ENCODE measurements around the gene HOATZ. TPM values are rescaled to one million over a fixed set of nuclear protein-coding genes. Genes with fewer than 3 reads are reported as not detected.

Gene HOATZ
- not detected for total RNA-seq

GRCh38 chr11:111514216-111515031 lies at the start of gene HOATZ:
Gene HOATZ, plus strand, starts transcription at chr11:111514778. Its CDS starts 7 bp downstream, at chr11:111514785.
- H3K9me3 Mint-ChIP-seq = no peaks in the 10 kb centered on the region
- no peak within 1 kb of the TSS for H3K27ac Mint-ChIP-seq
- no peaks in the 10 kb centered on the region for H3K36me3 Mint-ChIP-seq (ENCODE audit: low read depth)
- ATAC-seq (replicated peaks) = no peak
- H3K4me1 Mint-ChIP-seq = no peaks in the 10 kb centered on the region
- H3K4me3 Mint-ChIP-seq = peak within 1 kb of the TSS; percentile 32
- peaks cover 42% of the 10 kb centered on the region for H3K27me3 Mint-ChIP-seq

GRCh38 chr11:111465400-111465799 lies 49.2 kb upstream of the HOATZ start:
- no peak for ATAC-seq (replicated peaks)
- H3K4me1 Mint-ChIP-seq = no peaks in the 10 kb centered on the region
- no peaks in the 10 kb centered on the region for H3K9me3 Mint-ChIP-seq
- no peak overlapping the region for H3K27ac Mint-ChIP-seq
- no peaks in the 10 kb centered on the region for H3K36me3 Mint-ChIP-seq (ENCODE audit: low read depth)
- H3K4me3 Mint-ChIP-seq = no peak overlapping the region
- peaks cover 19% of the 10 kb centered on the region for H3K27me3 Mint-ChIP-seq

- no peaks in the 10 kb centered on the region for H3K36me3 Mint-ChIP-seq (ENCODE audit: low read depth)
- no peaks in the 10 kb centered on the region for H3K4me1 Mint-ChIP-seq
These were observed 48.0 kb upstream of the HOATZ start for GRCh38 chr11:111466615-111467014.

GRCh38 chr11:111469200-111469599 lies 45.4 kb upstream of the HOATZ start:
- H3K27me3 Mint-ChIP-seq = peaks cover 12% of the 10 kb centered on the region
- ATAC-seq (replicated peaks) = no peak
- no peak overlapping the region for H3K4me3 Mint-ChIP-seq
- no peaks in the 10 kb centered on the region for H3K4me1 Mint-ChIP-seq
- no peak overlapping the region for H3K27ac Mint-ChIP-seq
- no peaks in the 10 kb centered on the region for H3K9me3 Mint-ChIP-seq
- H3K36me3 Mint-ChIP-seq (ENCODE audit: low read depth) = no peaks in the 10 kb centered on the region

More at GRCh38 chr11:111466615-111467014, 48.0 kb upstream of the HOATZ start:
- no peaks in the 10 kb centered on the region for H3K9me3 Mint-ChIP-seq
- no peak overlapping the region for H3K4me3 Mint-ChIP-seq
- no peak for ATAC-seq (replicated peaks)
- H3K27ac Mint-ChIP-seq = no peak overlapping the region
- peaks cover 14% of the 10 kb centered on the region for H3K27me3 Mint-ChIP-seq

GRCh38 chr11:111472228-111472627 lies 42.4 kb upstream of the HOATZ start:
- no peaks in the 10 kb centered on the region for H3K36me3 Mint-ChIP-seq (ENCODE audit: low read depth)
- no peaks in the 10 kb centered on the region for H3K9me3 Mint-ChIP-seq
- peaks cover 18% of the 10 kb centered on the region for H3K27me3 Mint-ChIP-seq
- H3K4me1 Mint-ChIP-seq = no peaks in the 10 kb centered on the region
- H3K27ac Mint-ChIP-seq = no peak overlapping the region
- no peak overlapping the region for H3K4me3 Mint-ChIP-seq
- no peak for ATAC-seq (replicated peaks)

GRCh38 chr11:111474432-111474831 lies 40.1 kb upstream of the HOATZ start:
- Mint-ChIP-seq H3K9me3 (no peaks in the 10 kb centered on the region), H3K27me3 (peaks cover 37% of the 10 kb centered on the region), H3K27ac (no peak overlapping the region), H3K36me3 (ENCODE audit: low read depth) (no peaks in the 10 kb centered on the region), H3K4me3 (no peak overlapping the region), H3K4me1 (no peaks in the 10 kb centered on the region)
- no peak for ATAC-seq (replicated peaks)

GRCh38 chr11:111476366-111476765 lies 38.2 kb upstream of the HOATZ start:
- H3K4me3 Mint-ChIP-seq = no peak overlapping the region
- peaks cover 43% of the 10 kb centered on the region for H3K27me3 Mint-ChIP-seq
- no peaks in the 10 kb centered on the region for H3K9me3 Mint-ChIP-seq
- no peak for ATAC-seq (replicated peaks)
- no peaks in the 10 kb centered on the region for H3K4me1 Mint-ChIP-seq
- no peaks in the 10 kb centered on the region for H3K36me3 Mint-ChIP-seq (ENCODE audit: low read depth)
- H3K27ac Mint-ChIP-seq = no peak overlapping the region

GRCh38 chr11:111476956-111477355 lies 37.6 kb upstream of the HOATZ start:
- Mint-ChIP-seq H3K27ac (no peak overlapping the region), H3K4me3 (no peak overlapping the region), H3K9me3 (no peaks in the 10 kb centered on the region), H3K4me1 (no peaks in the 10 kb centered on the region), H3K36me3 (ENCODE audit: low read depth) (no peaks in the 10 kb centered on the region), H3K27me3 (peaks cover 43% of the 10 kb centered on the region)
- no peak for ATAC-seq (replicated peaks)

GRCh38 chr11:111477898-111478297 lies 36.7 kb upstream of the HOATZ start:
- peaks cover 43% of the 10 kb centered on the region for H3K27me3 Mint-ChIP-seq
- H3K36me3 Mint-ChIP-seq (ENCODE audit: low read depth) = no peaks in the 10 kb centered on the region
- ATAC-seq (replicated peaks) = no peak
- H3K4me3 Mint-ChIP-seq = no peak overlapping the region
- no peaks in the 10 kb centered on the region for H3K4me1 Mint-ChIP-seq
- peaks cover 7% of the 10 kb centered on the region for H3K9me3 Mint-ChIP-seq
- H3K27ac Mint-ChIP-seq = no peak overlapping the region

- Mint-ChIP-seq H3K36me3 (ENCODE audit: low read depth) (no peaks in the 10 kb centered on the region), H3K4me1 (no peaks in the 10 kb centered on the region), H3K27me3 (peaks cover 49% of the 10 kb centered on the region), H3K27ac (no peak overlapping the region), H3K4me3 (no peak overlapping the region), H3K9me3 (peaks cover 21% of the 10 kb centered on the region)
- ATAC-seq (replicated peaks) = no peak
These were observed 34.9 kb upstream of the HOATZ start for GRCh38 chr11:111479666-111480065.

- Mint-ChIP-seq H3K9me3 (peaks cover 34% of the 10 kb centered on the region), H3K27ac (no peak overlapping the region), H3K4me1 (no peaks in the 10 kb centered on the region), H3K27me3 (peaks cover 47% of the 10 kb centered on the region), H3K36me3 (ENCODE audit: low read depth) (no peaks in the 10 kb centered on the region), H3K4me3 (no peak overlapping the region)
- ATAC-seq (replicated peaks) = no peak
These were observed 31.1 kb upstream of the HOATZ start for GRCh38 chr11:111483431-111483830.

GRCh38 chr11:111490496-111490895 lies 24.1 kb upstream of the HOATZ start:
- ATAC-seq (replicated peaks) = no peak
- Mint-ChIP-seq H3K27ac (no peak overlapping the region), H3K27me3 (peaks cover 32% of the 10 kb centered on the region), H3K4me1 (no peaks in the 10 kb centered on the region), H3K36me3 (ENCODE audit: low read depth) (no peaks in the 10 kb centered on the region), H3K9me3 (peaks cover 11% of the 10 kb centered on the region), H3K4me3 (no peak overlapping the region)

- no peaks in the 10 kb centered on the region for H3K9me3 Mint-ChIP-seq
These were observed 20.5 kb upstream of the HOATZ start for GRCh38 chr11:111494040-111494439.

GRCh38 chr11:111499483-111499882 lies 15.1 kb upstream of the HOATZ start:
- H3K36me3 Mint-ChIP-seq (ENCODE audit: low read depth) = no peaks in the 10 kb centered on the region
- no peaks in the 10 kb centered on the region for H3K9me3 Mint-ChIP-seq
- peaks cover 36% of the 10 kb centered on the region for H3K27me3 Mint-ChIP-seq
- ATAC-seq (replicated peaks) = no peak
- no peak overlapping the region for H3K27ac Mint-ChIP-seq
- no peak overlapping the region for H3K4me3 Mint-ChIP-seq
- no peaks in the 10 kb centered on the region for H3K4me1 Mint-ChIP-seq

More at GRCh38 chr11:111494040-111494439, 20.5 kb upstream of the HOATZ start:
- Mint-ChIP-seq H3K36me3 (ENCODE audit: low read depth) (no peaks in the 10 kb centered on the region), H3K4me1 (no peaks in the 10 kb centered on the region), H3K27ac (no peak overlapping the region), H3K27me3 (peaks cover 32% of the 10 kb centered on the region), H3K4me3 (no peak overlapping the region)
- ATAC-seq (replicated peaks) = no peak

- H3K4me1 Mint-ChIP-seq = no peaks in the 10 kb centered on the region
- no peak for ATAC-seq (replicated peaks)
- no peak overlapping the region for H3K4me3 Mint-ChIP-seq
- no peaks in the 10 kb centered on the region for H3K36me3 Mint-ChIP-seq (ENCODE audit: low read depth)
- peaks cover 40% of the 10 kb centered on the region for H3K27me3 Mint-ChIP-seq
- H3K9me3 Mint-ChIP-seq = no peaks in the 10 kb centered on the region
- H3K27ac Mint-ChIP-seq = no peak overlapping the region
These were observed 14.1 kb upstream of the HOATZ start for GRCh38 chr11:111500481-111500880.

Measured in activated T-helper 17 cell treated with anti-CD3 and anti-CD28 coated beads, Interleukin-2, amount 50 U/mL, for 72 hours (primary cell).